Measurements from ENCODE around the gene RABEP2. TPM values are rescaled to one million over a fixed set of nuclear protein-coding genes. Genes with fewer than 3 reads are reported as not detected.

Gene RABEP2
- total and polyA plus RNA-seq, 9 of the 15 experiments (the other 6 are each of a cell fraction or from before 2014, with no cell fraction given): 0.15 to 13.4 (median 3.5) TPM

- TF ChIP-seq MXD1 (CRISPR knock-in tag; IDR thresholded peaks at IDR 0.05; ENCODE audit: borderline replicate concordance, poor library complexity, severe bottlenecking) (peak; percentile 19), HDAC3 (IDR thresholded peaks at IDR 0.05; ENCODE audit: borderline replicate concordance, partially characterized antibody) (no peak), E2F8 (IDR thresholded peaks at IDR 0.05; ENCODE audit: low read depth, partially characterized antibody) (no peak), HNRNPK (IDR thresholded peaks at IDR 0.05; ENCODE audit: low read depth, low read length, poor library complexity, severe bottlenecking) (no peak), ZC3H4 (CRISPR knock-in tag; IDR thresholded peaks at IDR 0.05; ENCODE audit: borderline replicate concordance) (no peak), MAFK (IDR thresholded peaks at IDR 0.05; ENCODE audit: low read length) (0 out of 2 replicates have a peak, but pooled peaks have one; percentile 30), RAD21 (CRISPR knock-in tag; conservative IDR thresholded peaks at IDR 0.05 in 1 of 2, IDR thresholded peaks at IDR 0.05 in 1 of 2) (no peak), CHD2 (IDR thresholded peaks at IDR 0.05; ENCODE audit: low read depth, low read length) (no peak), SMAD1 (IDR thresholded peaks at IDR 0.05; ENCODE audit: low read depth, low read length, partially characterized antibody) (no peak), MTA3 (IDR thresholded peaks at IDR 0.05; ENCODE audit: borderline replicate concordance) (peak; percentile 99), SIN3B (IDR thresholded peaks at IDR 0.05; ENCODE audit: low read depth) (peak; percentile 100), ZBTB34 (CRISPR knock-in tag; IDR thresholded peaks at IDR 0.05) (no peak), PCBP1 (IDR thresholded peaks at IDR 0.05; ENCODE audit: low read depth, low read length, poor library complexity, severe bottlenecking) (peak; percentile 44), ZSCAN32 (CRISPR knock-in tag; IDR thresholded peaks at IDR 0.05) (no peak), MTA1 (IDR thresholded peaks at IDR 0.05; ENCODE audit: borderline replicate concordance) (no peak; the same call in 1 of the 2 replicates), ZNF696 (CRISPR knock-in tag; conservative IDR thresholded peaks at IDR 0.05) (no peak), ZNF311 (CRISPR knock-in tag; IDR thresholded peaks at IDR 0.05) (0 out of 2 replicates have a peak, but pooled peaks have one; percentile 17), ZNF780A (CRISPR knock-in tag; IDR thresholded peaks at IDR 0.05) (no peak), XRCC4 (IDR thresholded peaks at IDR 0.05; ENCODE audit: extremely low read depth, insufficient read depth, insufficient read length) (no peak)
These were observed 49.6 kb upstream of the RABEP2 start, which contains the start of gene SPNS1 (continued) for GRCh38 chr16:28974437-28975157.
